Thymus (tissue), 11 donors: Measurements from ENCODE around the gene ARF3. TPM values are rescaled to one million over a fixed set of nuclear protein-coding genes. Genes with fewer than 3 reads are reported as not detected.

Source experiments
- DNase-seq, 9 donors: peaks; one replicate each; pipeline ENCODE4 v3.0.0-alpha.2; 2013; ENCODE audit warnings: low spot score in 9 of 9, low read depth in 6 of 9, missing footprints in 1 of 9
- H3K27ac ChIP-seq, 2 donors: one replicate each; pipeline ENCODE4 v1.5.1; 2013; ENCODE audit warnings: control low read depth in 1 of 2, low read depth in 1 of 2, low read length in 1 of 2, mild to moderate bottlenecking in 1 of 2, moderate library complexity in 1 of 2
- H3K27me3 ChIP-seq, 2 donors: one replicate each; pipeline ENCODE4 v1.5.1; 2013; ENCODE audit warnings: low read length in 1 of 2; ENCODE audit not compliant: control insufficient read depth in 2 of 2, insufficient read depth in 1 of 2
- H3K36me3 ChIP-seq, 2 donors: one replicate each; pipeline ENCODE4 v1.5.1; 2013; ENCODE audit warnings: low read length in 1 of 2, mild to moderate bottlenecking in 1 of 2, moderate library complexity in 1 of 2; ENCODE audit not compliant: control insufficient read depth in 2 of 2, insufficient read depth in 2 of 2
- H3K4me1 ChIP-seq, 2 donors: one replicate each; pipeline ENCODE4 v1.5.1; 2013; ENCODE audit warnings: low read length in 2 of 2; ENCODE audit not compliant: control insufficient read depth in 2 of 2, insufficient read depth in 2 of 2
- H3K4me3 ChIP-seq, 2 donors: one replicate each; pipeline ENCODE4 v1.5.1; 2013; ENCODE audit warnings: low read length in 2 of 2, control low read depth in 1 of 2, mild to moderate bottlenecking in 1 of 2
- H3K9me3 ChIP-seq, 2 donors: one replicate each; pipeline ENCODE4 v1.5.1; 2013; ENCODE audit warnings: low read length in 1 of 2, mild to moderate bottlenecking in 1 of 2; ENCODE audit not compliant: control insufficient read depth in 2 of 2, insufficient read depth in 1 of 2
- WGBS: extraction: QIAGEN DNeasy Blood & Tissue Kit; methylation state at CpG from one replicate; pipeline ENCODE4 v1.1.7; 2013; 5-methylcytosine and 5-hydroxymethylcytosine counted together
- polyA plus RNA-seq: library from polyadenylated mRNA; stranded (reverse); fragments of 200-250 nt; gene quantifications from one replicate; pipeline ENCODE4 v1.2.3, GENCODE V29; 2013
- total RNA-seq: library from RNA; stranded (reverse); fragments of 120-200 nt; gene quantifications from one replicate; pipeline ENCODE4 v1.2.4, GENCODE V29; 2013
- donor health status: healthy.

Gene ARF3
- total and polyA plus RNA-seq, 2 donors: 48.1 to 70.6 TPM

- Histone ChIP-seq H3K9me3 (no peaks in the 10 kb centered on the region), H3K36me3 (no peaks in the 10 kb centered on the region), H3K4me1 (peaks cover 2 to 6% of the 10 kb centered on the region in 2 donors), H3K27ac (no peak overlapping the region), H3K4me3 (no peak overlapping the region), H3K27me3 (peaks cover 3 to 40% of the 10 kb centered on the region in 2 donors)
- WGBS: 42% methylated on average over 20 of the region's 20 CpGs
- no peak for DNase-seq
Measured at GRCh38 chr12:48903363-48903981, 53.8 kb downstream of the ARF3 start.

GRCh38 chr12:48901278-48901677, 56.0 kb downstream of the ARF3 start:
- Histone ChIP-seq H3K27me3 (peaks cover 3 to 35% of the 10 kb centered on the region in 2 donors), H3K4me3 (no peak overlapping the region), H3K27ac (no peak overlapping the region), H3K9me3 (no peaks in the 10 kb centered on the region), H3K36me3 (no peaks in the 10 kb centered on the region), H3K4me1 (peaks cover 2 to 6% of the 10 kb centered on the region in 2 donors)
- WGBS: 97% methylated on average over 2 of the region's 2 CpGs
- no peak for DNase-seq

- 78% methylated on average over 2 of the region's 2 CpGs for WGBS
- no peak overlapping the region for H3K4me3 ChIP-seq
- H3K4me1 ChIP-seq: peaks cover 2 to 6% of the 10 kb centered on the region in 2 donors
- peaks cover 0 to 24% of the 10 kb centered on the region in 2 donors for H3K27me3 ChIP-seq
- H3K9me3 ChIP-seq: no peaks in the 10 kb centered on the region
- no peak overlapping the region for H3K27ac ChIP-seq
- DNase-seq: no peak
- no peaks in the 10 kb centered on the region for H3K36me3 ChIP-seq
Measured at GRCh38 chr12:48899651-48900050, 57.6 kb downstream of the ARF3 start.

DNA sequence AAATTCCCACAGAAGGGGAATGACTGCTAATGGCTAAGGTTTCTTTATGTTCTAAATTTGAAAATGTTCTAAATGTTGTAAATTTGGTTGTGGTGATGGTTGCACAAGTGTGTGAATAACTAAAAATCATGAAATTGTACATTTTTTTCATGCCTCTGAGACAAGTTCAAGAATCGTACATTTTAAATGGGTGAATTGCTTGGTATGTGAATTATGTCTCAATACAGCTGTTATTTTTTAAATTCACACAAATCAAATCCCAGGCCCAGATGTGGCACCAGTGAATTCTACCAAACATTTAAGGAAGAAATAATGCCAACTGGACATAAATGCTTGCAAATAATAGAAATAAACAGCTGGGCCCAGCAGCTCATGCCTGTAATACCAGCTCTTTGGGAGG, 63.0 kb downstream of the ARF3 start:
- no peak overlapping the region for H3K4me3 ChIP-seq
- H3K27me3 ChIP-seq: peaks cover 9 to 41% of the 10 kb centered on the region in 2 donors
- WGBS: 91% methylated on average over 1 of the region's 1 CpG
- no peak for DNase-seq
- H3K4me1 ChIP-seq: peaks cover 0 to 10% of the 10 kb centered on the region in 2 donors
- no peak overlapping the region for H3K27ac ChIP-seq
- H3K36me3 ChIP-seq: no peaks in the 10 kb centered on the region
- no peaks in the 10 kb centered on the region for H3K9me3 ChIP-seq

GRCh38 chr12:48890657-48891418, 66.4 kb downstream of the ARF3 start:
- DNase-seq: peak in 7 of 9 donors; percentile 32 to 75 (median 48)

DNA sequence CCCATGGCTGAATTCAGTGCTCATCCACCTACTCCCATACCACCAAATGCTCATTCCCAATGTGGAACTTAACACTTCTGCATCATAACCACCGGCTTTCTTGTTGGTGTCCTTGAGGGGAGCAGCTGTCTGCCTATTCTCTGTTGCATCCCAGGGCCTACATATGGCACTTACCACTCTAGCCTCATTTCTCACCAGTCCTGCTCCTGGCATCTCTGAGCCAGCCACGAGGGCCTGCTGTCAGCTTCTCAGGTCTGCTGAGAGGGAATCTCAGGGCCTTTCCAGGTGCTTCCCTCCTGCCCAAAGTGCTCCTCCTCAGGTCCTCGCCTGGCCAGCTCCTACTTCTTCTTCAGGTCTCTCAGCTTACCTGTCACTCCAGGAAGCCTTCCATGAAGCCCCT, 67.6 kb downstream of the ARF3 start:
- H3K4me3 ChIP-seq: no peak overlapping the region
- H3K27me3 ChIP-seq: peaks cover 9 to 37% of the 10 kb centered on the region in 2 donors
- no peak for DNase-seq
- H3K36me3 ChIP-seq: no peaks in the 10 kb centered on the region
- WGBS: 96% methylated on average over 3 of the region's 3 CpGs
- H3K27ac ChIP-seq: no peak overlapping the region
- peaks cover 0 to 10% of the 10 kb centered on the region in 2 donors for H3K4me1 ChIP-seq
- H3K9me3 ChIP-seq: no peaks in the 10 kb centered on the region

More at GRCh38 chr12:48890657-48891418, 66.4 kb downstream of the ARF3 start:
- H3K9me3 ChIP-seq: no peaks in the 10 kb centered on the region
- H3K4me3 ChIP-seq: no peak overlapping the region
- no peaks in the 10 kb centered on the region for H3K36me3 ChIP-seq
- H3K27ac ChIP-seq: no peak overlapping the region
- H3K27me3 ChIP-seq: peaks cover 9 to 37% of the 10 kb centered on the region in 2 donors
- 11% methylated on average over 37 of the region's 37 CpGs for WGBS
- peaks cover 0 to 10% of the 10 kb centered on the region in 2 donors for H3K4me1 ChIP-seq

Other genes with a start within 250 kb of the ARF3 start
- 21.8 TPM for gene CCNT1, start 240.8 kb downstream of the ARF3 start, total RNA-seq
- 9.2 TPM for gene CCNT1, start 240.8 kb downstream of the ARF3 start, polyA plus RNA-seq
- 2.6 TPM for gene ADCY6, start 168.4 kb downstream of the ARF3 start, total RNA-seq
- gene ADCY6, start 168.4 kb downstream of the ARF3 start, polyA plus RNA-seq: 6.1 TPM
- 8.3 TPM for gene CACNB3, start 139.0 kb downstream of the ARF3 start, total RNA-seq
- gene CACNB3, start 139.0 kb downstream of the ARF3 start, polyA plus RNA-seq: 10.4 TPM
- gene DDX23, start 105.3 kb downstream of the ARF3 start, total RNA-seq: 96.6 TPM
- 61.3 TPM for gene DDX23, start 105.3 kb downstream of the ARF3 start, polyA plus RNA-seq
- gene RND1, start 91.6 kb downstream of the ARF3 start, total RNA-seq: 1.1 TPM
- 1.8 TPM for gene RND1, start 91.6 kb downstream of the ARF3 start, polyA plus RNA-seq
- 8.3 TPM for gene FKBP11, start 32.0 kb downstream of the ARF3 start, total RNA-seq
- gene FKBP11, start 32.0 kb downstream of the ARF3 start, polyA plus RNA-seq: 36.7 TPM
- 3.4 TPM for gene WNT10B, start 14.2 kb upstream of the ARF3 start, total RNA-seq
- 14.1 TPM for gene WNT10B, start 14.2 kb upstream of the ARF3 start, polyA plus RNA-seq
- not detected for gene WNT1, start 20.8 kb upstream of the ARF3 start, total RNA-seq
- gene WNT1, start 20.8 kb upstream of the ARF3 start, polyA plus RNA-seq: 0.05 TPM
- gene DDN, start 41.9 kb upstream of the ARF3 start, total RNA-seq: 0.09 TPM
- 0.18 TPM for gene DDN, start 41.9 kb upstream of the ARF3 start, polyA plus RNA-seq
- gene PRKAG1, start 61.3 kb upstream of the ARF3 start, total RNA-seq: 65.3 TPM
- gene PRKAG1, start 61.3 kb upstream of the ARF3 start, polyA plus RNA-seq: 58.5 TPM
- 13.3 TPM for gene KMT2D, start 103.3 kb upstream of the ARF3 start, total RNA-seq
- 37.4 TPM for gene KMT2D, start 103.3 kb upstream of the ARF3 start, polyA plus RNA-seq
- 3.2 TPM for gene RHEBL1, start 112.5 kb upstream of the ARF3 start, total RNA-seq
- 1.6 TPM for gene RHEBL1, start 112.5 kb upstream of the ARF3 start, polyA plus RNA-seq
- gene DHH, start 137.3 kb upstream of the ARF3 start, total RNA-seq: 0.09 TPM
- gene DHH, start 137.3 kb upstream of the ARF3 start, polyA plus RNA-seq: 0.21 TPM
- 35.1 TPM for gene LMBR1L, start 153.4 kb upstream of the ARF3 start, total RNA-seq
- 112 TPM for gene LMBR1L, start 153.4 kb upstream of the ARF3 start, polyA plus RNA-seq
- gene TUBA1B, start 173.9 kb upstream of the ARF3 start, total RNA-seq: 2,059 TPM
- 285 TPM for gene TUBA1B, start 173.9 kb upstream of the ARF3 start, polyA plus RNA-seq
- gene TUBA1A, start 231.6 kb upstream of the ARF3 start, total RNA-seq: 276 TPM
- gene TUBA1A, start 231.6 kb upstream of the ARF3 start, polyA plus RNA-seq: 111 TPM